GM19438 (cell line): ENCODE data around the gene DAD1.
"Not testable (repeated sequence)": the region's sequence is repeated elsewhere in the genome, so short reads cannot be mapped to it uniquely, and the experiment has no call there.

Source experiments
- ATAC-seq: cut with Tn5 transposase; IDR thresholded peaks from one replicate; pipeline ENCODE4 v1.9.1; 2021; ENCODE audit warnings: low read depth; ENCODE audit not compliant: unreplicated experiment

The DAD1 gene

GRCh38 chr14:22599349-22599748, 10.3 kb upstream of the DAD1 start:
- no peak for ATAC-seq

DNA sequence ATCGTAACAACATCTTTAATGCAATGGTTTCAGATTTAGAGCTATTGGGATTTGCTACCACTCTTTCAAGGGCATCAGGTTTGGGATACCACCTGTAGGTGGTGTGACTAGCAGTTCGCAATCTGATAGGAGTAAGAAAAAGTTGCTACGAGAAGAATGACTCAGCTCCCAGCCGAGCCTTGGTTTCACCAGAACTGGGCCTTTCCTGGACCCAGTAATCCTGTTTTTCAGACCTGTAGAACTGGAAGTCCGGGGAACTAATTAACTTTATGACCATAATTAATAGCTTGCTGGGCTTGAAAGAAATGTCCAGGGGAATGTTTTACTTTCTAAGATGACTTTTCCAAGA, 9.8 kb upstream of the DAD1 start:
- no peak for ATAC-seq

GRCh38 chr14:22598099-22598895, 9.3 kb upstream of the DAD1 start, which contains the start of gene ABHD4:
Gene ABHD4 (plus strand): TSS chr14:22598300. CDS start chr14:22598307, 7 bp downstream.
- ATAC-seq, result peak; percentile 90

DNA sequence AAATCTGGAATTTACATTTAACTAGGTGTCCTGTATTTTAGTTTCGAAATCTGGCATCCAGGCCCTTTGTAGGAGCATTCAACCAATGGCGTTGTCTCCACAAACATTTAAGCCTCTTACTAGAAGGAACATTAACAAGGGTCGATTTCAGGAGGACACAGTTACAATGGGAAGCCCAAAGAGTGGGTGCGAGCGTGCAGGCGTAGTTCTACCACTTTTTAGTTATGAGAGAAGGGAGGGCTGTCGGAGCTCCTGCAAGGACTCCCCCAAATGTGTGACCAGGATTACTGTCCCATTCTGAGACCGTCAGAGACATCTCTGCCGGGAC, 8.7 kb upstream of the DAD1 start:
- ATAC-seq, result peak; percentile 25

DNA sequence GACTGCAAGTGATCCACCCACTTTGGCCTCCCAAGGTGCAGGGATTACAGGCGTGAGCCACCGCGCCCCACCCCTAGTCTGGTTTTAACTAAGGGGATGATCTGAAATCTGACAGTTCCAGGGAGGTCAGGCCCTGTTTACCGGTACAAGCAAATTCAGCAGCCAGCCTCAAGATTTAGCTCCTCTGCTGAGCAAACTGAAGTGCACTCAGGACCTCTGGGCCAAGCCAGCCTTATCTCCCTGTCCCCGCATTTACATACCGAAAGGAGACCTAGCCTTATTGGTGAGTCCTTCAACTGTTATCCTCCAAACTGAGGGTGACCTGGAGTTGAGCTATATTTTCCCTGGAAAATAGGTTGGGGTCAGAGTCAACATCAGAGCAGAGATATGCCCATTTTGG, 8.2 kb upstream of the DAD1 start:
- no peak for ATAC-seq

DNA sequence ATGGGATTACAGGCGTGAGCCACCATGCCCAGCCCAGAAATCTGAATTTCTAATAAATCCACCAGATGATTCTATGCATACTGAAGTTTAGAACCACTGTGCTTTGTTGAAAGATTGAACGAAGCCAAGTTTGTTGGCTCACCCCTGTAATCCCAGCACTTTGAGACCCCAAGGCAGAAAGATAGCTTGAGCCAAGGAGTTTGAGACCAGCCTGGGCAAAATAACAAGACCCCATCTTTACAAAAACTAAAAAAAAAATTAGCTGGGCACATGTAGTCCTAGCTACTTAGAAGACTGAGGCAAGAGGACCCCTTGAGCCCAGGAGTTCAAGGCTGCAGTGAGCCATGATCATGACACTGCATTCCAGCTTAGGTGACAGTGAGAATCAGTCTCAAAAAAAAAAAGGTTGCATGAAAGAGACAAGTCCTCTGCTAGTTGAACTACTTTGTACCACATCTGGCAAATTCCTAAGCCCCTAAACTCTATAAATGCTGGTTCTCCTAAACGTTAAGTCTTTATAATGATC, 7.4 kb upstream of the DAD1 start:
- no peak for ATAC-seq

DNA sequence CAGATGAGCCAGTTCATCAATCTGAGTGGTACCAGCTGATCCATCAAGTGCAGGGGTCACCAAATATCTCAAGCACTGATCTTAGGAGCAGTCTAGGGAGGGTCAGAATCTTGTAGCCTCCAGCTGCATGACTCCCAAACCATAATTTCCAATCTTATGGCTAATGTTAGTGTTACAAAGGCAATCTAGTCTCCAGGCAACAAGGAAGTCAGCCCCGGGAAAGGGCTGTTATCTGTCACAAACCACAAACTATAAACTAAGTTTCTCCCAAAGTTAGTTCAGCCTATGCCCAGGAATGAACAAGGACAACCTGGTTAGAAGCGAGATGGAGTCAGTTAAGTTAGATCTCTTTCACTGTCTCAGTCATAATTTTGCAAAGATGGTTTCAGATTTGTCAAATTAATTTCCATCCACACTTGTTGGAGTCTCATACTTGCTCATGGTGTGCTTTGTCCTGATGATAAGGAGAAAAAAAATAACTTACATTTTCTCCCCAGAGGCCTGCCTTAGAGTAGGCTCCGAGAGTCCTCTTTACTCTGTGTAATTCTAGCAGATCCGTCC, 5.2 kb upstream of the DAD1 start:
- no peak for ATAC-seq

- no peak for ATAC-seq
These were observed 4.6 kb upstream of the DAD1 start for GRCh38 chr14:22593601-22594000.

- no peak for ATAC-seq
These were observed 4.2 kb upstream of the DAD1 start for GRCh38 chr14:22593189-22593588.

DNA sequence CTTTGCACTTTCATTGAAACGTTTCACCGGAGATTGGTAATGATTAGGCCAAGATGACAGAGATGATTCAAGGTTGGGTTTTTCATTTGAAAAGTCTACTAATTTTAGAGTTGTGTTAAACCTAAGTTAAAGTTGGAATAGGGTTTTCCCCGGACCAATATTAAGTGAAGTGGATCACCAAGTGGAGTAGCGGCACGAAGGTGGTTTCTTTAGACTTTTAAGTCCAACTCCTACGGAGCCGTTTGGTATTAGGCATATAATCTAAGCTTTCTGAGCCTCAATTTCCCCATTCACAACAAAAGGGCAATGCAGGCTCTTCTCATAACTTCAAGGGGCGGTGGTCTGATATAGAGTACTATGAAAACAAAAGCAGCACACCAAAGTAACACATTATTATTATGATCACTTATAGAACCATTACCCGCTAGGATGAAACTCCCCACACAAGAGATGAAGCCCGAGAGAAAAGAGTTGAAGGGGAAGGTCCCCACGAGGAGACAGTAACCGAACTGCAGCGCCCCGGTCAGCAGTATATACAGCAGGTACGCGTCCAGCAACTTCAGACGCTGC, 413 bp downstream of the DAD1 start:
- no peak for ATAC-seq

DNA sequence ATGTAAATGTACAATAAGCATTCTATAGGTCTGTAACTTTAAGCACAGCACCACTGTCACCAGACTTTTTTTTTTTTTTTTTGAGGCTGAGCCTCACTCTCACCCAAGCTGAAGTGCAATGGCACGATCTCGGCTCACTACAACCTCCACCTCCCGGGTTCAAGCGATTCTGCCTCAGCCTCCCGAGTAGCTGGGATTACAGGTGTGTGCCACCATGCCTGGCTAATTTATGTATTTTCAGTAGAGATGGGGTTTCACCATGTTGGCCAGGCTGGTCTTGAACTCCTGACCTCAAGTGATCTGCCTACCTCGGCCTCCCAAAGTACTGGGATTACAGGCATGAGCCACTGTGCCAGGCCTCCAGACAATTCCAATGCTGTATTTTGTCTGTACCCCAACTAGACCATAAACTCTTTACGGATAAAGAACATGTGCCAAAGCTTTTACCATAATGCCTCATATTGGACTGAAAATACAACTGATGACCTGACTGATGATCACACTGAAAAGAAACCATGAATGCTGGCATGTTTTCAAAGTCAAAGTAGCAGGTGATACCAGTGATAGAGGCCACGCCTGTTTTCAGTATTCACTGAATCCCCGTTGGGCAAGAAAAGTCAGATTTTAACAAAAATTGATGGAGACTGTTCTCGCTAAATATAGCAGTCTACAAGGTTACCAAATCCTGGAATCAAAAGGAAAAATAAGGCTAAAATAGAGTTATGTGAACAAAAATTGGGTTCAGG, 1.2 kb downstream of the DAD1 start:
- not testable (repeated sequence) for ATAC-seq

DNA sequence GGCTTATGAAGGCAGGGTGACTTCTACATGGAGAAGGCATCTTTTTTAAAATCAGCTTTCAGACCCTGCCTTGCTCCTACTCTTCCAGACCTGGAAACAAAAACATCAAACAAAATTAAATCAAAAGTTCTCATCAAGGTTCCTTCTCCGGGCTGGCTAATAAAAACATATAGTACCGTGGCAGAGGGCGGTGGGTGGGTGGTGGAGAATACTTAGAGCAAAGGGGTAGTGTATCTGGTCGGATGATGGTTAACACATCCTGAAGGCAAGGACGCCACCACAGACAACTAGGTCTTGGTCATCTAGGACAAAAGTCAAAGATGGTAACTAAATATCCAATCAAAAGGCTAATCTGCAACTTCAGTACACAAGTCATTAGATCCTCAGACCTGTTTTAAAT, 1.8 kb downstream of the DAD1 start:
- ATAC-seq, result no peak

DNA sequence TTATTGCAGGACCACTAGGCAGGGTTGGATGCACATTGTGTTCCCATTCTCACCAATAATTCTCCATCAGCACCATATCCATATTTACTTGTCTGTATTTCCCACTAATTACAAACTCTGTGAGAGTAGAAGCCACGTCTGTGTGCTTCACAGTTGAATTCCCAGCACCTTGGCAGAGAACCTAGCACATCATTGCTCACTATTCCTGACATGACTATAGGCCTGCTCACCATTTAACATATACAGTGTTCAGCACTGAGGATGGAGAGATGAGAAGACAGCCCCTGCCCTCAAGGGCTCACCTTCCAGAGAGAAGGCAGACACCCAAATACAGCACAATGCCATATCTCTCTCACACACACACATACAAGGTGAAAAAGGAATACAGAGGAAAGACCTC, 5.0 kb downstream of the DAD1 start:
- ATAC-seq, result no peak

DNA sequence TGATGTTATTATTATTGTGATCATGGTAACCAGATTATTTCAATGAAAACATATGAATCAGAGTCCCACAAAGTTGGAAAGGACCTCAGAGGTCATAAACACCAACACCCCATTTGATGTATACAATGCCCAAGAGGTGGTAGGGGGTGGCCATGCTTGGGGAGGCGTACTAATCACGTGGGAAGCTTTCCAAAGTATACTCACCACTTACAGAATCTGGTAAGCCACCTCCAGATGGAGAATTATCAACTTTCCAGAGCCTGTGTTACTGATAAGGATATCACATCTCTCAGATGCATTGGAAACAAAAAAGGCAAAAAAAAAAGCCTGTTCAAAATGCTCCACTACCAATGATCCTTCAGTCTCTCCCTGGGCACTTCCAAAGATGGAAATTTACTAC, 8.4 kb downstream of the DAD1 start:
- ATAC-seq, result no peak

DNA sequence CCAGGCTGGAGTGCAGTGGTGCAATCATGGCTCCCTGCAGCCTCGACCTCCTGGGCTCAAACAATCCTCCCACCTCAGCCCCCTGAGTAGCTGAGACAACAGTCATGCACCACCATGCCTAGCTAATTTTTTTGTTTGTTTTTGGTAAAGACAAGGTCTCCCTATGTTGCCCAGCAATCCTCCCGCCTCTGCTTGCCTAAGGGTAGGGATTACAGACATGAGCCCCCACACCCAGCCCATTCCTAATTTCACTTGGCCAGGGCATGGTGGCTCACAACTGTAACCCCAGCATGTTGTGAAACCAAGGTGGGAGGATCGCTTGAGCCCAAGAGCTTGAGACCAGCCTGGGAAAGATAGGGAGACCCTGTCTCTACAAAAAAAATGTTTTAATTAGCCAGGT, 9.1 kb downstream of the DAD1 start:
- ATAC-seq, result no peak

GRCh38 chr14:22579236-22579635, 9.8 kb downstream of the DAD1 start:
- ATAC-seq, result no peak

GRCh38 chr14:22577334-22577908, 11.6 kb downstream of the DAD1 start:
- no peak for ATAC-seq

GRCh38 chr14:22573804-22574203, 15.2 kb downstream of the DAD1 start:
- ATAC-seq, result no peak

DNA sequence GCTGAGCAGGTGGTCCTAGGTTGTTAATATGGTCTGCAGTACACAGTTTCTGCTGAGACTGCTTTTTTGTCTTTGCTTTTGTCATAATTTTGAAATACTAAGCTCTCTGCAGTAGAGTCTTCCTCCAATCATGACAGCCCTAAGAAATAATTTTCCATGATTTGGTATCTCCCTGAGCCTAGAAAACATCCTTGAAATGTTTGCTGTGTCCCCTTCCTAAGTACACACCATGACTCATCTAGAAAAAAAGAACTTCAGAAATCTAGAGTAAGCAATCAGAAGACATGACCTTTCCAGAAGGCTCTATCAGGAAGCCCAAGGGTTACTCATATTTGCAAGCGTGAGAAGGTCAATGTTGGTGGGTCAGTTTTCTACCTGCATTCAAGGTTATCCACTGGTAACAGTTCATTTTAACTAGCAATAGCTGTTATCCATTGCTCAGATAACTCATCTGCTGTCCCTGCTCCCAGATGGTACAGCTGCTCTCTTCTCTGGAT, 16.4 kb downstream of the DAD1 start:
- no peak for ATAC-seq

DNA sequence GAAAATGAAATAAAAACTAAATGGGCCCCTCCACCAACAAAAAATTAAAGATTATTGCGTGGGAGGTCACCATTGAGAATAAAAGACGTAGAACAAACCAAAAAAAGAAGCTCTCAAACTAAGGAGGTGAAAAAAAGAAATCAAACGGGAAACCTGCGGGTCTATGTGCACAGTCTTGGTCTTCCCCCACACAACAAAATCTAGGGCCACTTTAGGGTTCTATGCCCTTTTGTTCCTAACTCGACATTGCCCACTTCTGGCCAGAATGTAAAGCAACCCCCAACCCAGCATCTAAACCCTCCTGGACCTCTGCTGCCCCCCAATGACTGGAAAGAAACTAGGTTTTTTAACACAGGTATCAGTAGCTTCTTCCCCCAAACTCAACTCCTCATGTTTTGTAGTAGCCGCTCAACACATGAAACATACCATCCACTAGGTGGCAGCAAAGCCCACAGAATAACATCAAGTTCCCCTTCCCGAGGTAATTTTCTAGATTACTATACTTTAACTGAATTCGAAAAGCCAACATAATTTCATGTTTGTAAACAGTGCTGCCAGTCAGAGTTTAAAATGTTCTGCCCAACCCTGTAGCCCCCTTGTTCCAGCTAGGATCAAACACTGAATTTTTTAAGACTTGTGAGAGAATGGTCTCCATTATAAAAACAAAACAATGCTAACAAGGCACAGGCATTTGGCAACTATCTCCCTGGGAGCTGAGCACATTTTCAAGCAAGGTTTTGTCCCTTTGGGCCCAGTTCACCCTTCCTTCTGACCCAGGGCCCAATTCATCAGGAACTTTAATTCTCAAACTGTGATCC, 18.7 kb downstream of the DAD1 start:
- peak; percentile 74 for ATAC-seq
